ENCODE measurements around the gene CNOT4.
"Not testable (repeated sequence)": the region's sequence is repeated elsewhere in the genome, so short reads cannot be mapped to it uniquely, and the experiment has no call there.

DNA sequence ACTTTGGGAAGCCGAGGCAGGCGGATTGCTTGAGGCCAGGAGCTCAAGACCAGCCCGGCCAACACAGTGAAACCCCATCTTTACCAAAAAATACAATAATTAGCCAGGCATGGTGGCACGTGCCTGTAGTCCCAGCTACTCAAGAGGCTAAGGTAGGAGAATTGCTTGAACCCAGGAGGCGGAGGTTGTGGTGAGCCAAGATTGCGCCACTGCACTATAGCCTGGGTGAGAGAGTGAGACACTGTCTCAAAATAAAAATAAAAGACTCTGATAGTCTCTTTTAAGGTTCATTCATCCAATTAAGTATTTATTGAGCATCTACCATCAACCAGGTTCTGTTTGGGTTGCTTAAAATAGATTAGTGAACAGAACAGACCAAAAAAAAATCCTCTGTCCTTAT, 12.7 kb downstream of the CNOT4 start:
- TF ChIP-seq, protein P1, sequence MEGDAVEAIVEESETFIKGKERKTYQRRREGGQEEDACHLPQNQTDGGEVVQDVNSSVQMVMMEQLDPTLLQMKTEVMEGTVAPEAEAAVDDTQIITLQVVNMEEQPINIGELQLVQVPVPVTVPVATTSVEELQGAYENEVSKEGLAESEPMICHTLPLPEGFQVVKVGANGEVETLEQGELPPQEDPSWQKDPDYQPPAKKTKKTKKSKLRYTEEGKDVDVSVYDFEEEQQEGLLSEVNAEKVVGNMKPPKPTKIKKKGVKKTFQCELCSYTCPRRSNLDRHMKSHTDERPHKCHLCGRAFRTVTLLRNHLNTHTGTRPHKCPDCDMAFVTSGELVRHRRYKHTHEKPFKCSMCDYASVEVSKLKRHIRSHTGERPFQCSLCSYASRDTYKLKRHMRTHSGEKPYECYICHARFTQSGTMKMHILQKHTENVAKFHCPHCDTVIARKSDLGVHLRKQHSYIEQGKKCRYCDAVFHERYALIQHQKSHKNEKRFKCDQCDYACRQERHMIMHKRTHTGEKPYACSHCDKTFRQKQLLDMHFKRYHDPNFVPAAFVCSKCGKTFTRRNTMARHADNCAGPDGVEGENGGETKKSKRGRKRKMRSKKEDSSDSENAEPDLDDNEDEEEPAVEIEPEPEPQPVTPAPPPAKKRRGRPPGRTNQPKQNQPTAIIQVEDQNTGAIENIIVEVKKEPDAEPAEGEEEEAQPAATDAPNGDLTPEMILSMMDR (IDR thresholded peaks at IDR 0.05): not testable (repeated sequence)
- not testable (repeated sequence) for TF ChIP-seq POLR2A (IDR thresholded peaks at IDR 0.05)

All from adrenal gland (tissue), 5 donors.